ENCODE data around the gene HMGN2. TPM values are rescaled to one million over a fixed set of nuclear protein-coding genes. Genes with fewer than 3 reads are reported as not detected.
A peak's percentile ranks its signal among the peaks of the same experiment; 100 is the strongest.

HMGN2 gene
- total and polyA plus RNA-seq, 7 experiments from 2014 or later: 304 to 901 (median 369) TPM

DNA sequence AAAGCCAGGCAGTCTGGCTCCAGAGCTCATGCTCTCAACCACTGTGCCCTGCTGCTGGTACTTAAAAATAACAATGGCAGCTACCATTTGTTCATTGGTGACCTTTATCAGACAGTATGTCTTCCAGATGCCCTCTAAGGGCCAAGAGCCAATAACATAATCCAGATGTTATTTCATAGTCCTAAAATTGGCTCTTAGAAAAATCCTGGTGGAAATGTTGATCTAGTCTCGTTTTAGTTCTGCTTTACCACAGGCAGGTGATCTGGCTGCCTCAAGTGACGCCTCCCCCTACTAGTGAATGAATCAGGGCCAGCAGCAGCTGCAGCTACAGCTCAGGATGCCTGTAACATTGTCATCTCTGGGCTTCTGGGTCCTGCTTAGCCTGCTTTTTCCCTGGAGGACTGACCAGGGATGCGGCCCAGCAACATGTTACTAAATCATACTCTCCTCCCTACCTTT is 12.6 kb upstream of the HMGN2 start:
- POLR2A ChIA-PET: no interaction called here
- H3K27ac ChIP-seq (ENCODE audit: low read depth, low read length): no peak overlapping the region
- no peak overlapping the region for H3K27ac Mint-ChIP-seq
- H3K4me3 Mint-ChIP-seq: no peak overlapping the region
- H3K9me3 Mint-ChIP-seq: no peaks in the 10 kb centered on the region
- DNase-seq: no peak
- H3K4me1 Mint-ChIP-seq: peaks cover 0 to 7% (median 0%) of the 10 kb centered on the region in 7 donors
- H3K4me3 ChIP-seq (ENCODE audit: low read length): no peak overlapping the region
- no peaks in the 10 kb centered on the region for H3K4me1 ChIP-seq (ENCODE audit: control insufficient read depth in 2 of 2, insufficient read depth in 2 of 2, low read length in 2 of 2)
- intact Hi-C loops (cut with micrococcal nuclease): no loop called here
- no peaks in the 10 kb centered on the region for H3K27me3 ChIP-seq (ENCODE audit: control insufficient read depth in 2 of 2, insufficient read depth in 2 of 2, low read length in 2 of 2)
- CTCF ChIA-PET: interaction anchor here (0.6 kb wide), 2 partner anchors 43 to 105 kb away, joined by 3 read pairs; no protein-coding TSS in a partner anchor
- H3K36me3 ChIP-seq (ENCODE audit: control insufficient read depth in 2 of 3, insufficient read depth in 3 of 3, low read length in 3 of 3): peaks cover 0 to 34% (median 5%) of the 10 kb centered on the region in 3 experiments
- no peak for ATAC-seq
- H3K27me3 Mint-ChIP-seq: no peaks in the 10 kb centered on the region
- peaks cover 0 to 41% (median 15%) of the 10 kb centered on the region in 5 donors for H3K36me3 Mint-ChIP-seq
- no peaks in the 10 kb centered on the region for H3K9me3 ChIP-seq (ENCODE audit: control insufficient read depth in 2 of 3, low read length in 3 of 3)

- ATAC-seq (no peak), DNase-seq (no peak)
- Histone ChIP-seq H3K4me3 (ENCODE audit: low read length) (no peak overlapping the region), H3K27me3 (ENCODE audit: control insufficient read depth in 2 of 2, insufficient read depth in 2 of 2, low read length in 2 of 2) (no peaks in the 10 kb centered on the region), H3K27ac (ENCODE audit: low read depth, low read length) (no peak overlapping the region), H3K9me3 (ENCODE audit: control insufficient read depth in 2 of 3, low read length in 3 of 3) (no peaks in the 10 kb centered on the region), H3K4me1 (ENCODE audit: control insufficient read depth in 2 of 2, insufficient read depth in 2 of 2, low read length in 2 of 2) (peaks cover 19 to 22% of the 10 kb centered on the region in 2 donors), H3K36me3 (ENCODE audit: control insufficient read depth in 2 of 3, insufficient read depth in 3 of 3, low read length in 3 of 3) (peaks cover 0 to 56% (median 10%) of the 10 kb centered on the region in 3 experiments)
- POLR2A ChIA-PET: interaction anchor here (0.6 to 4.5 kb wide), 3 partner anchors 34 to 419 kb away, joined by 4 to 37 read pairs (median 4); partner anchors contain the start of gene DHDDS
- Mint-ChIP-seq H3K9me3 (no peaks in the 10 kb centered on the region), H3K27ac (peak overlapping the region in 1 of 9 donors; percentile 67), H3K27me3 (peaks cover 0 to 2% (median 0%) of the 10 kb centered on the region in 5 donors), H3K4me1 (peaks cover 16 to 38% (median 28%) of the 10 kb centered on the region in 7 donors), H3K36me3 (peaks cover 4 to 46% (median 23%) of the 10 kb centered on the region in 5 donors), H3K4me3 (no peak overlapping the region)
- intact Hi-C loops (cut with micrococcal nuclease): no loop called here
- CTCF ChIA-PET: interaction anchor here (0.7 kb wide), 1 partner anchor 659 kb away, joined by 3 read pairs; no protein-coding TSS in a partner anchor
Measured at GRCh38 chr1:26468911-26469310, 3.3 kb upstream of the HMGN2 start.

DNA sequence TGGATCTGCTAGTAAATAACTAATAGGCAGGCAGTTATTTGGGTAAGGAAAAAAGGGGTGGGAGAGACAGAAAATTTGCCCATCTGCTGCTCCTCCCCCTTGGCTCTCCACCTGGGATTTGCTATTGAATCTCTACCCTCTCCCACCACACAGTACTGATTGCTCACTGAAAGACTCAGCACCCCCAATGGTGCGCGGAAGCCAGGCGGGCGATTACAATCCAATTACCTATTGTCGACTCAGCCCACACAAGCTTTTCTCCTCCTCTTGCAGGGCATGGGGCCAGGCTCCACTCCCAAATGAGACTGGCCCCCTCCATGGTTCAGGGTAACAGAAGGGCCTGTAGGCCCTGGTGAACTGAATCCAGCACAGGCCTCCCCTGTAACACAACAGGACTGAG is 2.7 kb upstream of the HMGN2 start:
- H3K36me3 Mint-ChIP-seq: peaks cover 4 to 51% (median 23%) of the 10 kb centered on the region in 5 donors
- intact Hi-C loops (cut with micrococcal nuclease): no loop called here
- peaks cover 6 to 57% (median 17%) of the 10 kb centered on the region in 3 experiments for H3K36me3 ChIP-seq (ENCODE audit: control insufficient read depth in 2 of 3, insufficient read depth in 3 of 3, low read length in 3 of 3)
- no peak for DNase-seq
- H3K4me1 Mint-ChIP-seq: peaks cover 21 to 45% (median 35%) of the 10 kb centered on the region in 7 donors
- H3K4me3 Mint-ChIP-seq: no peak overlapping the region
- ATAC-seq: no peak
- H3K9me3 ChIP-seq (ENCODE audit: control insufficient read depth in 2 of 3, low read length in 3 of 3): no peaks in the 10 kb centered on the region
- H3K9me3 Mint-ChIP-seq: no peaks in the 10 kb centered on the region
- no peak overlapping the region for H3K27ac ChIP-seq (ENCODE audit: low read depth, low read length)
- H3K27me3 Mint-ChIP-seq: peaks cover 0 to 2% (median 0%) of the 10 kb centered on the region in 5 donors
- no peak overlapping the region for H3K4me3 ChIP-seq (ENCODE audit: low read length)
- H3K27ac Mint-ChIP-seq: peak overlapping the region in 1 of 9 donors; percentile 74
- ChIA-PET POLR2A (interaction anchor here (0.6 to 4.5 kb wide), 4 partner anchors 9 to 419 kb away, joined by 3 to 37 read pairs (median 4); partner anchors contain the start of gene DHDDS), CTCF (interaction anchor here (0.6 to 1.6 kb wide), 4 partner anchors 37 to 887 kb away, joined by 3 to 5 read pairs (median 4); partner anchors contain the start of gene DHDDS)
- peaks cover 26 to 28% of the 10 kb centered on the region in 2 donors for H3K4me1 ChIP-seq (ENCODE audit: control insufficient read depth in 2 of 2, insufficient read depth in 2 of 2, low read length in 2 of 2)
- no peaks in the 10 kb centered on the region for H3K27me3 ChIP-seq (ENCODE audit: control insufficient read depth in 2 of 2, insufficient read depth in 2 of 2, low read length in 2 of 2)

DNA sequence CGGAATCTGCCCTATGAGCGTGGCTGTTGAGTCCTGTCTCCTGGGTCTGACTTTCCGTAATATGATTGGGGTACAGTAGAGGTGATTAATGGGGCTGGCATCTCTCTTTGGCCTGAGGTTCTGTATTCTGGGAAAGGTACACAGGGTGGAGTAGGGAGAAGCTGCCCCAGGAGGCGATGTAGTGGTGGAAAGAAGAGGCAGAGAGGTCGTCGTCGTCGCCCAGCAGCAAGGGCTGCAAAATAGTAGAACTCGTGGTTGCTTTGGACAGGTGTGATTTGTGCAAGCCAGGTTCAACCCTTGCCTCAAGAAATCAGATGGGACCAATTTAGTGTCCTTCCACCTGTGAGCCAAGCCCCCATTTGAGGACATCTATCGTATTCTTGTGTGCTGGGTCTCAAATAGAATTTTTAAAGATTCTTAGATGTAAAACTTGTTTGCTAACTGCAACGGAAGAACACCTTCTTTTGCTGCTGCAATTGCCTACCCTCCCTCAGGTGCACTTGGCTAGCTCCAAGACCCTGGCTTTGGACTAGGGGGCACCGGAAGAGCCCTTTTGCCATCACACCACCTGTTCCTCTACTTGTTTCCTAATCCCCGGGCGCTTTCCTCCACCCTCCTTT is 1.3 kb upstream of the HMGN2 start:
- H3K9me3 Mint-ChIP-seq: no peaks in the 10 kb centered on the region
- peaks cover 4 to 44% (median 18%) of the 10 kb centered on the region in 5 donors for H3K36me3 Mint-ChIP-seq
- peak overlapping the region; percentile 89 to 100 (median 93) for H3K4me3 Mint-ChIP-seq
- no peak overlapping the region for H3K27ac ChIP-seq (ENCODE audit: low read depth, low read length)
- DNase-seq (no peak), ATAC-seq (no peak)
- no peaks in the 10 kb centered on the region for H3K27me3 ChIP-seq (ENCODE audit: control insufficient read depth in 2 of 2, insufficient read depth in 2 of 2, low read length in 2 of 2)
- peaks cover 0 to 2% (median 0%) of the 10 kb centered on the region in 5 donors for H3K27me3 Mint-ChIP-seq
- intact Hi-C loops (cut with micrococcal nuclease): loop anchor here (1.0 to 5.0 kb wide), 8 partner anchors 94 to 854 kb away; partner anchors contain the start of genes MAN1C1 (in 1 of the 2), PDIK1L (in 1 of the 2) and STMN1 (in 1 of the 2)
- peaks cover 28% of the 10 kb centered on the region in 2 donors for H3K4me1 ChIP-seq (ENCODE audit: control insufficient read depth in 2 of 2, insufficient read depth in 2 of 2, low read length in 2 of 2)
- ChIA-PET CTCF (interaction anchor here (0.6 to 1.6 kb wide), 4 partner anchors 20 to 101 kb away, joined by 4 to 5 read pairs (median 4); partner anchors contain the start of gene DHDDS), POLR2A (interaction anchor here (0.6 to 4.5 kb wide), 14 partner anchors 10 to 383 kb away, joined by 3 to 40 read pairs (median 6); partner anchors contain the start of genes CEP85, DHDDS and ZNF683)
- H3K4me3 ChIP-seq (ENCODE audit: low read length): peak overlapping the region; percentile 72
- H3K27ac Mint-ChIP-seq: peak overlapping the region; percentile 17 to 99 (median 84)
- H3K4me1 Mint-ChIP-seq: peaks cover 24 to 53% (median 44%) of the 10 kb centered on the region in 7 donors
- H3K36me3 ChIP-seq (ENCODE audit: control insufficient read depth in 2 of 3, insufficient read depth in 3 of 3, low read length in 3 of 3): peaks cover 10 to 49% (median 17%) of the 10 kb centered on the region in 3 experiments
- H3K9me3 ChIP-seq (ENCODE audit: control insufficient read depth in 2 of 3, low read length in 3 of 3): no peaks in the 10 kb centered on the region

DNA sequence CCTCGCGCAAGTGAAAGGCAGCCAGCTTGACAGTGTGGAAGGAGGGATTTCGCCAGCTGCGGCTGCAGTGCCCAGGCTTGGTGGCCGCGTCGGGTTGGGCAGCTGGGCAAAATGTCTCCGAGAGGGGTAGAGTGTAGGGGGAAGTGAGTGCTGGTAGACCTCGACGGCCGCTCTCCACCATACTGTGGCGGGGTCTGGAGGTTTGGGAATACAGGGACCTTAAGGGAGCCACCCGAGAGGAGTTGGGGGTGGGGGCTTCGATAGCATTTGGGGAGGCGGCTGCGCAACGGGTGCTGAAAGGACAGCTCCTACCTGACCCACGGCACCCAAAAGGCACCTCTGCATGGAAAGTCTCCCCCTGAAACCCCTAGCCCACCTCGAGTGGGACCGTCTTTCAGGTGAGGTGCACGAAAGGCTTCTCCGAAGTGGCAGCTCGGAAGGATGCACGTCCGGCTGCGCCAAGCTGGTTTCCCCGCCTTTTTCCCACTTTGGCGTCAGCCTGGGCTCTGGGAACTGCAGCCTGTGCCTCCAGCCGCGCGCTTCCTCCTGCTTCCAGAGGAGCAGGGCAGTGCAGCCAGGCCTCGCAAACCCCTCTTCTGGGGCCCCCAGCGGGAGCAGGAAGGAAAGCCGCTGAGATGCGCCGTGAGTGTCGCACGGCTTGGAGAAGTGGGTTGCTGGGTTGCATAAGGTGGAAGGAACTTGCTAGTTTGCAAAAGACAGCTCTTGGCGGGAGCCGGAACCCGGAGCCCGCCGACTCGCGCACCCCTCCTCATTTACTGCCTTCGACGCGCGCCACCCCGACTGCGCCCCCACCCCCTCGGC is 531 bp upstream of the HMGN2 start:
- Mint-ChIP-seq H3K27ac (peak overlapping the region; percentile 95 to 99 (median 97)), H3K9me3 (no peaks in the 10 kb centered on the region), H3K4me3 (peak overlapping the region; percentile 89 to 100 (median 93)), H3K4me1 (peaks cover 28 to 60% (median 51%) of the 10 kb centered on the region in 7 donors), H3K36me3 (peaks cover 4 to 46% (median 18%) of the 10 kb centered on the region in 5 donors), H3K27me3 (peaks cover 0 to 2% (median 0%) of the 10 kb centered on the region in 5 donors)
- peak in 2 of 9 donors; percentile 42 to 56 for DNase-seq
- Histone ChIP-seq H3K4me3 (ENCODE audit: low read length) (peak overlapping the region; percentile 72), H3K9me3 (ENCODE audit: control insufficient read depth in 2 of 3, low read length in 3 of 3) (no peaks in the 10 kb centered on the region), H3K4me1 (ENCODE audit: control insufficient read depth in 2 of 2, insufficient read depth in 2 of 2, low read length in 2 of 2) (peaks cover 30 to 31% of the 10 kb centered on the region in 2 donors), H3K27ac (ENCODE audit: low read depth, low read length) (peak overlapping the region; percentile 100), H3K27me3 (ENCODE audit: control insufficient read depth in 2 of 2, insufficient read depth in 2 of 2, low read length in 2 of 2) (no peaks in the 10 kb centered on the region), H3K36me3 (ENCODE audit: control insufficient read depth in 2 of 3, insufficient read depth in 3 of 3, low read length in 3 of 3) (peaks cover 11 to 49% (median 23%) of the 10 kb centered on the region in 3 experiments)
- intact Hi-C loops (cut with micrococcal nuclease): loop anchor here (1.0 to 5.0 kb wide), 18 partner anchors 29 to 854 kb away; partner anchors contain the start of genes DHDDS (in 2 of the 2), PDIK1L (in 2 of the 2), UBXN11 (in 2 of the 2) and CEP85 (in 1 of the 2)
- ChIA-PET CTCF (interaction anchor here (0.8 to 1.3 kb wide), 3 partner anchors 19 to 63 kb away, joined by 3 to 4 read pairs (median 4); no protein-coding TSS in a partner anchor), POLR2A (interaction anchor here (0.6 to 4.5 kb wide), 21 partner anchors 10 to 871 kb away, joined by 3 to 40 read pairs (median 5); partner anchors contain the start of genes CEP85, DHDDS, GPN2 and SYTL1)
- peak; percentile 26 for ATAC-seq

All from naive thymus-derived CD4-positive, alpha-beta T cell (primary cell).